Thyroid gland (tissue), 4 donors: ENCODE results near the gene DNAH14. TPM values are rescaled to one million over a fixed set of nuclear protein-coding genes. Genes with fewer than 3 reads are reported as not detected.

Experiments used
- DNase-seq, 2 donors: peaks; one replicate each; pipeline ENCODE4 v3.0.0-alpha.2; 2019
- H3K27ac ChIP-seq, 3 donors: fragments of 200-600 bp; sonication (generic); 1 replicate in 2 of 3; 2 replicates in 1 of 3; pipeline ENCODE4 v1.5.1; 2016 to 2019; ENCODE audit warnings: mild to moderate bottlenecking in 1 of 3, moderate library complexity in 1 of 3
- H3K27me3 ChIP-seq: fragments of 200-600 bp; sonication (generic); one replicate; pipeline ENCODE4 v1.5.1; 2019
- H3K36me3 ChIP-seq, 2 donors: fragments of 200-600 bp; sonication (generic); one replicate each; pipeline ENCODE4 v1.5.1; 2016 to 2019
- H3K4me1 ChIP-seq, 2 donors: fragments of 200-600 bp; sonication (generic); one replicate each; pipeline ENCODE4 v1.5.1; 2017 to 2019
- H3K4me3 ChIP-seq, 3 donors: fragments of 200-600 bp; sonication (generic); replicated peaks in 1 of 3; 1 replicate in 2 of 3; 2 replicates in 1 of 3; pipeline ENCODE4 v1.5.1; 2016; ENCODE audit warnings: mild to moderate bottlenecking in 1 of 3
- H3K9me3 ChIP-seq: fragments of 200-600 bp; sonication (generic); one replicate; pipeline ENCODE4 v1.5.1; 2017
- POLR2A ChIP-seq, 2 donors: fragments of 450-650 bp; IDR thresholded peaks; one replicate each; pipeline ENCODE4 v1.6.1; 2017; ENCODE audit warnings: antibody characterized with exemption in 2 of 2, mild to moderate bottlenecking in 2 of 2, moderate library complexity in 1 of 2
- WGBS, 2 donors: methylation state at CpG; one replicate each; pipeline ENCODE4 v1.1.5; 2017; 5-methylcytosine and 5-hydroxymethylcytosine counted together
- intact Hi-C: fragments of 100-400 bp; cut with DNase I; formaldehyde crosslinking; loops from one replicate; pipeline ENCODE4 v1.15.1; 2023
- total RNA-seq, 4 donors: library from RNA; depleted of rRNA; stranded (reverse); fragments of >200 nt; gene quantifications; one replicate each; pipeline ENCODE4 v1.2.3, GENCODE V29; 2016
- TF ChIP-seq, protein P1 (sequence below), 6 experiments: fragments of 200-600 bp in 3 of 6; fragments of 450-650 bp in 3 of 6; sonication (generic) in 3 of 6; IDR thresholded peaks; one replicate each; pipeline ENCODE4 v1.5.1; 2016 to 2019; ENCODE audit warnings: antibody characterized with exemption in 6 of 6, mild to moderate bottlenecking in 2 of 6, inconsistent platforms in 1 of 6, moderate library complexity in 1 of 6

Gene DNAH14
- total RNA-seq, 4 donors from 2014 or later, result 60.5 to 75.9 (median 69.2) TPM

DNA sequence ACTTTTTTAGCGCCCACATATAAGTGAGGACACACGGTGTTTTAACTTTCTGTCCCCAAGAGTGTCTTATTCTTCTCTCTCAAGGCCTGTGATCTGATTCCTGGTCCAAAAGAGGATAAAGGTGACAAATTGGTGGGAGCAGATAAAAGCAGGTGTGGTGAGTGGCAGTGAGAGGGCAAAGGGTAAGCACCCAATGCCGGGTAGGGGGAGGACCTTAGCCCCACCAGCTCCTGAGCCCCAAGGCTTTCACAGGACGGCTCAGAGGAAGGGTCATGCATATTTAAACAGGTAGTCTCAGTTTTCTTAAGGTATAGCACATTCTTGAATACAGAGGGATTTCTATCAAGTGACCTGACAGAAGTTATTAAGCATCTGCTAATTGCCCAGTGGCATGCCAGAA lies 478.8 kb downstream of the DNAH14 start:
- no peaks in the 10 kb centered on the region for H3K27me3 ChIP-seq
- no peaks in the 10 kb centered on the region for H3K4me1 ChIP-seq
- H3K9me3 ChIP-seq, result no peaks in the 10 kb centered on the region
- no peak overlapping the region for H3K27ac ChIP-seq
- no peak overlapping the region for H3K4me3 ChIP-seq
- intact Hi-C loops, result no loop called here
- no peak for TF ChIP-seq POLR2A (IDR thresholded peaks at IDR 0.05)
- TF ChIP-seq, protein P1, sequence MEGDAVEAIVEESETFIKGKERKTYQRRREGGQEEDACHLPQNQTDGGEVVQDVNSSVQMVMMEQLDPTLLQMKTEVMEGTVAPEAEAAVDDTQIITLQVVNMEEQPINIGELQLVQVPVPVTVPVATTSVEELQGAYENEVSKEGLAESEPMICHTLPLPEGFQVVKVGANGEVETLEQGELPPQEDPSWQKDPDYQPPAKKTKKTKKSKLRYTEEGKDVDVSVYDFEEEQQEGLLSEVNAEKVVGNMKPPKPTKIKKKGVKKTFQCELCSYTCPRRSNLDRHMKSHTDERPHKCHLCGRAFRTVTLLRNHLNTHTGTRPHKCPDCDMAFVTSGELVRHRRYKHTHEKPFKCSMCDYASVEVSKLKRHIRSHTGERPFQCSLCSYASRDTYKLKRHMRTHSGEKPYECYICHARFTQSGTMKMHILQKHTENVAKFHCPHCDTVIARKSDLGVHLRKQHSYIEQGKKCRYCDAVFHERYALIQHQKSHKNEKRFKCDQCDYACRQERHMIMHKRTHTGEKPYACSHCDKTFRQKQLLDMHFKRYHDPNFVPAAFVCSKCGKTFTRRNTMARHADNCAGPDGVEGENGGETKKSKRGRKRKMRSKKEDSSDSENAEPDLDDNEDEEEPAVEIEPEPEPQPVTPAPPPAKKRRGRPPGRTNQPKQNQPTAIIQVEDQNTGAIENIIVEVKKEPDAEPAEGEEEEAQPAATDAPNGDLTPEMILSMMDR (IDR thresholded peaks at IDR 0.05), result no peak
- no peak for DNase-seq
- WGBS, 2 donors, result 88 to 92% methylated on average over 4 of the region's 4 CpGs
- peaks cover 17 to 30% of the 10 kb centered on the region in 2 donors for H3K36me3 ChIP-seq

- Histone ChIP-seq H3K36me3 (peaks cover 15 to 29% of the 10 kb centered on the region in 2 donors), H3K4me3 (no peak overlapping the region), H3K27me3 (no peaks in the 10 kb centered on the region), H3K27ac (no peak overlapping the region), H3K9me3 (no peaks in the 10 kb centered on the region), H3K4me1 (no peaks in the 10 kb centered on the region)
- WGBS, 2 donors, result 90 to 94% methylated on average over 8 of the region's 8 CpGs
- intact Hi-C loops, result no loop called here
- TF ChIP-seq, protein P1 (IDR thresholded peaks at IDR 0.05), result no peak
- TF ChIP-seq POLR2A (IDR thresholded peaks at IDR 0.05), result no peak
- no peak for DNase-seq
Measured at GRCh38 chr1:225409051-225409450, 479.6 kb downstream of the DNAH14 start.

GRCh38 chr1:225410036-225410435 lies 480.6 kb downstream of the DNAH14 start:
- peaks cover 22 to 32% of the 10 kb centered on the region in 2 donors for H3K36me3 ChIP-seq
- H3K4me1 ChIP-seq, result no peaks in the 10 kb centered on the region
- intact Hi-C loops, result no loop called here
- no peak overlapping the region for H3K4me3 ChIP-seq
- H3K9me3 ChIP-seq, result no peaks in the 10 kb centered on the region
- WGBS, 2 donors, result 52 to 60% methylated on average over 6 of the region's 6 CpGs
- no peak overlapping the region for H3K27ac ChIP-seq
- H3K27me3 ChIP-seq, result no peaks in the 10 kb centered on the region
- peak; percentile 60 to 76 for DNase-seq
- TF ChIP-seq POLR2A (IDR thresholded peaks at IDR 0.05), result no peak
- TF ChIP-seq, protein P1 (IDR thresholded peaks at IDR 0.05), result no peak

DNA sequence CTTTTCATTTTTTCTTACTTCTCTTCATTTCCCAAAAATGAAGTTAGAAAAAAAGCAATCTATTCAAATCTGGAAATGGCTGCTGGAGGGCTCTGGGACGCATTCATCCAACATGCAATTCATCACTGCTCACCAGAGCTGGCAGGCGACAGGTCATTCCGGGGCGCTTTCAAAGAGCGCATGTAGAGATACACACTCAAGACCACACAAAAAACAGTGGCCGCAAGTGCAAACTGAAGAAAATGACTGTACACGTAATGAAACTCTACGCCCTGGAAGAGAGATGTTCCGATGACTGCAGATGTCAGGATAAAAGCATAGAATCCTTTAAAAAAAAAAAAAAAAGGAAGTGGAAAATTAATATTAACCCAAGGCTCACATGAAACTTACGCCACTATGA lies 482.8 kb downstream of the DNAH14 start:
- intact Hi-C loops, result no loop called here
- Histone ChIP-seq H3K4me1 (no peaks in the 10 kb centered on the region), H3K36me3 (peaks cover 23 to 31% of the 10 kb centered on the region in 2 donors), H3K27ac (no peak overlapping the region), H3K4me3 (no peak overlapping the region), H3K27me3 (no peaks in the 10 kb centered on the region), H3K9me3 (no peaks in the 10 kb centered on the region)
- 95 to 97% methylated on average over 10 of the region's 10 CpGs for WGBS, 2 donors
- TF ChIP-seq POLR2A (IDR thresholded peaks at IDR 0.05), result no peak
- TF ChIP-seq, protein P1 (IDR thresholded peaks at IDR 0.05), result no peak
- no peak for DNase-seq

DNA sequence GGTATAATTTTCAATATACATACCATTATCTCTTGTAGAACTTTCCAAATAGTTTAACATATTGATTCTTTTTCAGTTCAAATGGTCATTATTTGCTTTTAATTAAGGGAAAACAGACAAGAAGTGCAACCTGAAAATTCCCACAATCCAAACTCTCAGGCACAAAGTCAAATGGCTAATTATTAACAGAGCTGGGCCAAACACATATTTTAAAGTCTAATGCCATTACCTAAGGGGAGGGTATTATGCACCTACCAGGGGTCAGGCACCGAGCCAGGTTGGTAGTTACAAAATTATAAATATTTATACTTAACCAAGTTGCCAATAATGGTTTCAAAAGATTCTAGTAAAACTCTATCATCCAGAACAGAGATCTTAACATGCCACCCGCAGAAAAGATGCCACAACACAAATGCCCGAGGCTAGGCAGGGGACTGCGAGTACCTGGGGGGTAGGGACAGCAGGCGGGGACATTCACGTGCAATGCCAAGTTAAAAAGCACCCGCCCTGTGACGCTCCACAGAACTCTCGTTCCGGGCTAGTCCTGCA lies 483.4 kb downstream of the DNAH14 start:
- H3K27me3 ChIP-seq, result no peaks in the 10 kb centered on the region
- no peak for DNase-seq
- no peaks in the 10 kb centered on the region for H3K9me3 ChIP-seq
- WGBS, 2 donors, result 89 to 92% methylated on average over 10 of the region's 10 CpGs
- H3K4me1 ChIP-seq, result no peaks in the 10 kb centered on the region
- no peak overlapping the region for H3K27ac ChIP-seq
- intact Hi-C loops, result no loop called here
- H3K4me3 ChIP-seq, result no peak overlapping the region
- no peak for TF ChIP-seq POLR2A (IDR thresholded peaks at IDR 0.05)
- TF ChIP-seq, protein P1 (IDR thresholded peaks at IDR 0.05), result no peak
- H3K36me3 ChIP-seq, result peaks cover 27 to 33% of the 10 kb centered on the region in 2 donors
